Left ventricle myocardium inferior (tissue), 1 donor: Measurements from ENCODE around the gene CEP85L. TPM values are rescaled to one million over a fixed set of nuclear protein-coding genes. Genes with fewer than 3 reads are reported as not detected.

Experiments used
- DNase-seq: peaks from one replicate; pipeline ENCODE4 v3.0.0-alpha.2; 2020
- H3K27ac ChIP-seq: fragments of 200-600 bp; replicated peaks from 2 replicates; pipeline ENCODE4 v1.8.0; 2021
- H3K27me3 ChIP-seq: fragments of 200-600 bp; 2 replicates; pipeline ENCODE4 v1.8.0; 2021; ENCODE audit warnings: low read depth
- H3K36me3 ChIP-seq: fragments of 200-600 bp; 2 replicates; pipeline ENCODE4 v1.8.0; 2021
- H3K4me1 ChIP-seq: fragments of 200-600 bp; 2 replicates; pipeline ENCODE4 v1.8.0; 2021
- H3K4me3 ChIP-seq: fragments of 200-600 bp; 2 replicates; pipeline ENCODE4 v1.8.0; 2021; ENCODE audit warnings: mild to moderate bottlenecking, moderate library complexity
- H3K9me3 ChIP-seq: fragments of 200-600 bp; replicated peaks from 2 replicates; pipeline ENCODE4 v1.8.0; 2021
- intact Hi-C: fragments of 100-400 bp; cut with micrococcal nuclease; formaldehyde crosslinking; loops from one replicate; pipeline ENCODE4 v1.11.0; 2022
- total RNA-seq: library from RNA; stranded (reverse); fragmentation: NEBNext Ultra II Directional; extraction: Animal tissue kit (Norgen Biotek cat#: 25700); gene quantifications from one replicate; pipeline ENCODE4 v1.2.1, GENCODE V29; 2021
- TF ChIP-seq, protein P1 (sequence below): fragments of 200-600 bp; IDR thresholded peaks from 2 replicates; pipeline ENCODE4 v1.8.0; 2021; ENCODE audit warnings: antibody characterized with exemption, mild to moderate bottlenecking, borderline replicate concordance
- donor health status: DM: no; HTN: yes; CAD: no; lungs with severe emphysema.

Gene CEP85L
- total RNA-seq, 1 donor from 2014 or later, result 11.5 TPM

DNA sequence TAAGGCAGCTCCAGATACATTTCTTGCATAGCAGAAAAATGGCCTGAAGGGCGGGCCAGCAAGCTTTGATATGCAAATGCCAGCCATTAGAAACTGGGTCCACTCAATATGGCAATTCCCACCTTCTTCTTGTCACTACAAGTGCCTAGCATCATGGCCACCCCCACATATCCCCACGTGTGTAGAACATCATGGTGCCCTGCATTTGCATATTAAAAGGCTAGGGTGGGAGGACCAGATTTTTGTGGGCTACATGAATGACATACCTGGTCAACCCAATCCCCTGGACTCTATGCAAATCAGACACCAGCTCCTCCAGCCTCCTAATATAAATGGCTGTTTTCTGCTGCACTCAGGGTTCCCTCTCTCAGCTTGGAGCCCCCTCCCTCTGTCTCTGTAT, 71.6 kb downstream of the CEP85L start:
- peaks cover 21% of the 10 kb centered on the region for H3K4me1 ChIP-seq
- no peak overlapping the region for H3K27ac ChIP-seq
- intact Hi-C loops, result loop anchor here (10.0 kb wide), 1 partner anchor 295 kb away; no protein-coding TSS in a partner anchor
- H3K27me3 ChIP-seq, result no peaks in the 10 kb centered on the region
- H3K4me3 ChIP-seq, result no peak overlapping the region
- H3K9me3 ChIP-seq, result peaks cover 52% of the 10 kb centered on the region
- H3K36me3 ChIP-seq, result peaks cover 15% of the 10 kb centered on the region
- DNase-seq, result no peak
- TF ChIP-seq, protein P1, sequence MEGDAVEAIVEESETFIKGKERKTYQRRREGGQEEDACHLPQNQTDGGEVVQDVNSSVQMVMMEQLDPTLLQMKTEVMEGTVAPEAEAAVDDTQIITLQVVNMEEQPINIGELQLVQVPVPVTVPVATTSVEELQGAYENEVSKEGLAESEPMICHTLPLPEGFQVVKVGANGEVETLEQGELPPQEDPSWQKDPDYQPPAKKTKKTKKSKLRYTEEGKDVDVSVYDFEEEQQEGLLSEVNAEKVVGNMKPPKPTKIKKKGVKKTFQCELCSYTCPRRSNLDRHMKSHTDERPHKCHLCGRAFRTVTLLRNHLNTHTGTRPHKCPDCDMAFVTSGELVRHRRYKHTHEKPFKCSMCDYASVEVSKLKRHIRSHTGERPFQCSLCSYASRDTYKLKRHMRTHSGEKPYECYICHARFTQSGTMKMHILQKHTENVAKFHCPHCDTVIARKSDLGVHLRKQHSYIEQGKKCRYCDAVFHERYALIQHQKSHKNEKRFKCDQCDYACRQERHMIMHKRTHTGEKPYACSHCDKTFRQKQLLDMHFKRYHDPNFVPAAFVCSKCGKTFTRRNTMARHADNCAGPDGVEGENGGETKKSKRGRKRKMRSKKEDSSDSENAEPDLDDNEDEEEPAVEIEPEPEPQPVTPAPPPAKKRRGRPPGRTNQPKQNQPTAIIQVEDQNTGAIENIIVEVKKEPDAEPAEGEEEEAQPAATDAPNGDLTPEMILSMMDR, result no peak

DNA sequence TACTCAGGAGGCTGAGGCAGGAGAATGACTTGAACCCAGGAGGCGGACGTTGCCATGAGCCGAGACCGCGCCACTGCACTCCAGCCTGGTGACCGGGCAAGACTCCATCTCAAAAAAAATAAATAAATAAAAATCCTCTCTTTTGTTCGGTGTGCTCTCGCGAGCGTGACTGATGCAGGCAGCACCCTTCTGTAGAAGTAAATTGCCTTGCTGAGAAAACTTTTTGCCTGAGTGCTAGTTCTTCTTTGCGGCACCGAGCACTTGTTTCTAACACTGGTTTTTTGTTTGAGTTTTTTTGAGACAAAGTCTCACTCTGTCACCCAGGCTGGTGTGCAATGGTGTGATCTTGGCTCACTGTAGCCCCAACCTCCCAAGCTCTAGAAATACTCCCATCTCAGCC, 72.8 kb downstream of the CEP85L start:
- Histone ChIP-seq H3K4me1 (peaks cover 21% of the 10 kb centered on the region), H3K4me3 (no peak overlapping the region), H3K36me3 (peaks cover 26% of the 10 kb centered on the region), H3K27me3 (no peaks in the 10 kb centered on the region), H3K9me3 (peaks cover 63% of the 10 kb centered on the region), H3K27ac (no peak overlapping the region)
- DNase-seq, result no peak
- intact Hi-C loops, result no loop called here
- TF ChIP-seq, protein P1, result no peak

DNA sequence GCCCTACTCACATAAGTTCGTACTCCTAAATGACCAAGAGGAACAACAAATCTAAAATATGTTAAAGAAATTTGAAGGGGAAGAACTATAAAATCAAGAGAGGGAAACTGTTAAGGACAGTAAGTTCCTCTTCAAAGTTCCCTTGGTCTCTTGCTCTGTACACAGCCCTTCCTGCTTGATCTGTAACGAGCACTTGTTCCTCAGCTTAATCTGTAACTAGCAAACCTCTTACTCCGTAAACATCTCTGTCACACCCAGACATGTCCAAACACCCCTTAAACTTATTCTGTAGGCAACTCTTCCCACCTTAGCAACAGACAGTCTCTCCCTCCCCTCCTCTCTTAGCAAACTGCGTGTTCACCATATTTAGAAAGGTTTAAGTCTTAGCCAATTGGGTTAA, 73.4 kb downstream of the CEP85L start:
- no peak overlapping the region for H3K4me3 ChIP-seq
- DNase-seq, result no peak
- H3K9me3 ChIP-seq, result peaks cover 70% of the 10 kb centered on the region
- peaks cover 26% of the 10 kb centered on the region for H3K36me3 ChIP-seq
- intact Hi-C loops, result no loop called here
- TF ChIP-seq, protein P1, result no peak
- no peak overlapping the region for H3K27ac ChIP-seq
- H3K4me1 ChIP-seq, result peaks cover 23% of the 10 kb centered on the region
- no peaks in the 10 kb centered on the region for H3K27me3 ChIP-seq

DNA sequence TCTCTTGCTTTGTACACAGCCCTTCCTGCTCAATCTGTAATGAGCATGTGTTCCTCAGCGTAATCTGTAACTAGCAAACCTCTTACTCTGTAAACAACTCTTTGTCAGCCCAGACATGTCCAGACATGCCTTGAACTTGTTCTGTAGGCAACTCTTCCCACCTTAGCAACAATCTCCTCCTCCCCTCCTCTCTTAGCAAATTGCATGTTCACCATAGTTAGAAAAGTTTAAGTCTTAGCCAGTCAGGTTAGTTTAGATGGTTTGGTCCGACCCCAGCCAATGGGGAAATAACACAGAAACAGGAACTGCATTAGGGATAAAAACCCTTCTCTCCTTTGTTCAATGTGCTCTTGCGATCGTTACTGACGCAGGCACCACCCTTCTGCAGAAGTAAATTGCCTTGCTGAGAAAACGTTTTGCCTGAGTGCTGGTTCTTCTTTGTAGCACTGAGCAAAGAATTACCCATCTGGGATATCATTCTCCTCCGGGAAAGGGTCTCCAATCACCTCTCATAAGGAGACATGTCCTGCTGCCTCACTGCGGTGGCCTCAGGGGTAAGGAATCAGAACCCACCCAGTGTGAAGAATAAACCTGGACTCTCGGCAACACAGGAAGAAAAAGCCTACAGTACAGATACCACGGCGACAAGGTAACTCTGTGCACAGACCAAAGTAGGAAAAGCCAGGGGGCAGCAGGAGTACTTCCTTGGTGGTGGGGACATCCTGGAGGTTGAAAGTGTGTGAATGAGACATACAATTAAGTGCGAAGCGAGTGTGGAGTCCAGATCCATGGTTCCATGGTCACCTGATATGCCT, 77.1 kb downstream of the CEP85L start:
- intact Hi-C loops, result no loop called here

DNA sequence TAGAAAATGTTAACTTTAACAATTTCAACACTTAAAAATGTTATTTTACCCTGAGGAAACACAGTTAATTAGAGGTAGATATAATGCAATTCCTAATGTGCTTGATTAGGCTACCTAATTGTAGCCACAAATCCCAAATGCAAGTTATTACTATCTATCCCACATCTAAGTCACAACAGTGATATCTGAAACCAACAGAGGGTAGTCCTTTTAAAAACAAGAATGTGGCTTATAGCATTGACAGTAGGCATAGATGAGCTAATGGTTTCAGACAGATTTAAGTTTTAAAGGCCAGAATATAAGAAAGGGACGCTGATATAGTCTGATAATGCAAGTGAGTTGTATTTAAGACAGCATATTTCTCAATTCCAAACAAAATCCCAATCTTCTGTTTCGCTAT, 80.3 kb downstream of the CEP85L start:
- no peak overlapping the region for H3K27ac ChIP-seq

More for the DNA sequence above, 77.1 kb downstream of the CEP85L start:
- H3K4me3 ChIP-seq, result no peak overlapping the region
- no peak overlapping the region for H3K27ac ChIP-seq
- peaks cover 6% of the 10 kb centered on the region for H3K4me1 ChIP-seq
- no peak for DNase-seq
- TF ChIP-seq, protein P1, result no peak
- peaks cover 26% of the 10 kb centered on the region for H3K36me3 ChIP-seq
- H3K27me3 ChIP-seq, result no peaks in the 10 kb centered on the region
- H3K9me3 ChIP-seq, result peaks cover 66% of the 10 kb centered on the region

More for the DNA sequence above, 80.3 kb downstream of the CEP85L start:
- intact Hi-C loops, result no loop called here
- TF ChIP-seq, protein P1, result no peak
- Histone ChIP-seq H3K36me3 (peaks cover 20% of the 10 kb centered on the region), H3K4me3 (no peak overlapping the region), H3K4me1 (peaks cover 20% of the 10 kb centered on the region), H3K27me3 (no peaks in the 10 kb centered on the region), H3K9me3 (peaks cover 36% of the 10 kb centered on the region)
- DNase-seq, result no peak
